ENCODE measurements around the gene GRID2IP. TPM values are rescaled to one million over a fixed set of nuclear protein-coding genes. Genes with fewer than 3 reads are reported as not detected.

GRID2IP gene
- total and polyA plus RNA-seq, 10 of the 15 experiments (the other 5 are each of a cell fraction or from before 2014, with no cell fraction given), result not detected

- TF ChIP-seq ATF3 (IDR thresholded peaks at IDR 0.05; ENCODE audit: borderline replicate concordance, extremely low read depth, low read depth, low read length), result no peak
- no peak for TF ChIP-seq LARP7 (IDR thresholded peaks at IDR 0.05)
- TF ChIP-seq ETV6 (conservative IDR thresholded peaks at IDR 0.05 in 1 of 2, IDR thresholded peaks at IDR 0.05 in 1 of 2; ENCODE audit: borderline replicate concordance in 1 of 2, low read depth in 1 of 2), result no peak
- TF ChIP-seq KAT2A (conservative IDR thresholded peaks at IDR 0.05; ENCODE audit: control insufficient read depth, low read depth, low read length), result no peak
- TF ChIP-seq NFYB (IDR thresholded peaks at IDR 0.05; ENCODE audit: insufficient read depth, low read depth, low read length), result no peak
- TF ChIP-seq ZZZ3 (IDR thresholded peaks at IDR 0.05; ENCODE audit: control insufficient read depth, insufficient read length, low read depth), result no peak
Measured at GRCh38 chr7:6500691-6501090, 50.6 kb downstream of the GRID2IP start (continued).

- H3K9ac ChIP-seq (ENCODE audit: control insufficient read depth, insufficient read depth, low read length), result no peak overlapping the region
- no peaks in the 10 kb centered on the region for H3K4me1 ChIP-seq (ENCODE audit: control insufficient read depth, insufficient read depth, low read length)
- no peaks in the 10 kb centered on the region for H3K27me3 ChIP-seq (replicated peaks in 1 of 2; ENCODE audit: control insufficient read depth in 2 of 2, insufficient read depth in 2 of 2, low read length in 1 of 2)
- no peak for ATAC-seq
- no peaks in the 10 kb centered on the region for H4K20me1 ChIP-seq (ENCODE audit: control insufficient read depth, insufficient read depth)
- H3K4me3 ChIP-seq, result no peak overlapping the region
- in situ Hi-C loops (cut with MboI) (no loop called here), intact Hi-C loops (cut with micrococcal nuclease; ENCODE audit: unreplicated experiment) (no loop called here)
- no peak for TF ChIP-seq CREM (IDR thresholded peaks at IDR 0.05; ENCODE audit: low read depth)
- TF ChIP-seq ZNF24 (IDR thresholded peaks at IDR 0.05), result no peak
- TF ChIP-seq RAD51 (IDR thresholded peaks at IDR 0.05), result no peak
- no peak for TF ChIP-seq SMAD1 (IDR thresholded peaks at IDR 0.05; ENCODE audit: low read depth, partially characterized antibody)
- no peak for TF ChIP-seq NBN (IDR thresholded peaks at IDR 0.05)
- no peak for TF ChIP-seq SMC3 (IDR thresholded peaks at IDR 0.05; ENCODE audit: borderline replicate concordance, low read length)
- no peak for TF ChIP-seq MTA3 (IDR thresholded peaks at IDR 0.05; ENCODE audit: borderline replicate concordance, low read length)
- TF ChIP-seq SMARCA5 (IDR thresholded peaks at IDR 0.05), result no peak
- TF ChIP-seq BCLAF1 (IDR thresholded peaks at IDR 0.05), result no peak
- no peak for TF ChIP-seq ATF7 (IDR thresholded peaks at IDR 0.05; ENCODE audit: low read depth)
- 68% methylated on average over 13 of the region's 14 CpGs for WGBS (ENCODE audit: insufficient coverage, insufficient replicate concordance, low lambda C conversion rate, missing lambda C conversion rate)
- H2AFZ ChIP-seq (ENCODE audit: control insufficient read depth, low read depth, low read length), result no peak overlapping the region
- POLR2A ChIA-PET, result no interaction called here
- SMC1A ChIA-PET (ENCODE audit: uncharacterized antibody, unreplicated experiment), result no interaction called here
- H3K4me2 ChIP-seq (ENCODE audit: control insufficient read depth, insufficient read depth), result no peak overlapping the region
- no peak overlapping the region for H3K27ac ChIP-seq (ENCODE audit: control insufficient read depth, insufficient read depth)
- H3K79me2 ChIP-seq (ENCODE audit: control insufficient read depth, insufficient read depth, low read length), result no peaks in the 10 kb centered on the region
- no peak for FAIRE-seq
- H3K9me3 ChIP-seq (replicated peaks; ENCODE audit: control insufficient read depth, insufficient read depth, low read length), result no peaks in the 10 kb centered on the region
- RAD21 ChIA-PET (ENCODE audit: unreplicated experiment), result no interaction called here
- no TSS peak for BruUV-seq (replicated peaks)
- no peaks in the 10 kb centered on the region for H3K36me3 ChIP-seq (ENCODE audit: control insufficient read depth in 2 of 2, insufficient read depth in 2 of 2, low read length in 1 of 2)
- CTCF ChIA-PET, result interaction anchor here (1.3 kb wide), 1 partner anchor 77 kb away, joined by 4 read pairs; no protein-coding TSS in a partner anchor
- DNase-seq (ENCODE audit: low read depth, low spot score), result no peak
Measured at GRCh38 chr7:6497994-6498393, 53.3 kb downstream of the GRID2IP start.

Data from GM12878 (cell line).